ENCODE results near the gene PPFIA4.

PPFIA4 gene

GRCh38 chr1:203060115-203060514 is 33.8 kb downstream of the PPFIA4 start:
- DNase-seq = no peak

- no peak for DNase-seq
Measured at GRCh38 chr1:203063287-203063686, 37.0 kb downstream of the PPFIA4 start.

- no peak for DNase-seq
Measured at GRCh38 chr1:203065191-203065590, 38.9 kb downstream of the PPFIA4 start.

GRCh38 chr1:203065986-203066385 is 39.7 kb downstream of the PPFIA4 start:
- no peak for DNase-seq

- DNase-seq = no peak
Measured at GRCh38 chr1:203066965-203067364, 40.7 kb downstream of the PPFIA4 start.

- DNase-seq = no peak
Measured at GRCh38 chr1:203069030-203069747, 42.9 kb downstream of the PPFIA4 start.

GRCh38 chr1:203072002-203072602 is 45.8 kb downstream of the PPFIA4 start:
- DNase-seq = no peak

GRCh38 chr1:203072911-203073310 is 46.6 kb downstream of the PPFIA4 start:
- no peak for DNase-seq

- no peak for DNase-seq
Measured at GRCh38 chr1:203073469-203073868, 47.2 kb downstream of the PPFIA4 start.

- DNase-seq = no peak
Measured at GRCh38 chr1:203074610-203075009, 48.3 kb downstream of the PPFIA4 start.

- peak; percentile 82 for DNase-seq
Measured at GRCh38 chr1:203075236-203076030, 49.1 kb downstream of the PPFIA4 start.

GRCh38 chr1:203076031-203076511 is 49.8 kb downstream of the PPFIA4 start:
- DNase-seq = no peak

- DNase-seq = no peak
Measured at GRCh38 chr1:203077367-203077766, 51.1 kb downstream of the PPFIA4 start.

GRCh38 chr1:203077956-203078355 is 51.7 kb downstream of the PPFIA4 start:
- DNase-seq = no peak

GRCh38 chr1:203078478-203078877 is 52.2 kb downstream of the PPFIA4 start:
- DNase-seq = no peak

- no peak for DNase-seq
Measured at GRCh38 chr1:203080456-203080855, 54.2 kb downstream of the PPFIA4 start.

- no peak for DNase-seq
Measured at GRCh38 chr1:203081465-203082230, 55.4 kb downstream of the PPFIA4 start.

GRCh38 chr1:203082231-203082505 is 55.9 kb downstream of the PPFIA4 start:
- no peak for DNase-seq

- no peak for DNase-seq
Measured at GRCh38 chr1:203082571-203083462, 56.5 kb downstream of the PPFIA4 start.

- DNase-seq = no peak
Measured at GRCh38 chr1:203083463-203083921, 57.2 kb downstream of the PPFIA4 start.

- no peak for DNase-seq
Measured at GRCh38 chr1:203084588-203085527, 58.6 kb downstream of the PPFIA4 start.
